HepG2 (cell line): Measurements from ENCODE around the gene RDM1. TPM values are rescaled to one million over a fixed set of nuclear protein-coding genes. Genes with fewer than 3 reads are reported as not detected.

Experiments used
- ATAC-seq: fragments of 200-7000 bp; cut with Tn5 transposase; 3 replicates; pipeline ENCODE4 v1.9.1; 2020; ENCODE audit warnings: mild to moderate bottlenecking, moderate library complexity
- BruUV-seq: library from RNA; stranded (reverse); fragments of 400-500 nt; replicated peaks from 2 replicates; lab custom pipeline; 2021; lab: Mats Ljungman, UMichigan
- CTCF ChIA-PET: fragments of 300-600 bp; formaldehyde crosslinking; extraction: SDS; loops from one replicate; lab custom pipeline; 2021; ENCODE audit warnings: low total read pairs, inconsistent platforms, low intra/inter-chr PET ratio; lab: Yijun Ruan, JAX
- POLR2A ChIA-PET: fragments of 350-600 bp; sonication (Branson Sonifier 250); formaldehyde crosslinking; loops from one replicate; lab custom pipeline; 2020; ENCODE audit warnings: antibody characterized with exemption, inconsistent platforms; lab: Yijun Ruan, JAX
- DNase-seq: peaks from one replicate; pipeline ENCODE4 v3.0.0-alpha.2; 2015; ENCODE audit warnings: low spot score
- FAIRE-seq: peaks from 3 replicates; lab custom pipeline; 2011; peaks lifted over from hg19 to GRCh38; lab: Jason Lieb, UNC
- H2AFZ ChIP-seq: one replicate; pipeline ENCODE4 v1.6.1; 2011; ENCODE audit warnings: low read length, inconsistent platforms
- H3K27ac ChIP-seq: fragments of 300-600 bp; 3 replicates; pipeline ENCODE4 v1.8.0; 2011; ENCODE audit warnings: mixed run types, mild to moderate bottlenecking, mixed read lengths, low read length, inconsistent platforms; ENCODE audit not compliant: insufficient read depth; ENCODE audit errors: extremely low read length
- H3K27me3 ChIP-seq, 2 experiments: fragments of 200-600 bp in 1 of 2; 2 replicates in 1 of 2; 3 replicates in 1 of 2; pipeline versions ENCODE4 v1.6.0 to v1.8.0; 2011; ENCODE audit warnings: low read length in 2 of 2, mild to moderate bottlenecking in 2 of 2, moderate library complexity in 2 of 2, inconsistent platforms in 1 of 2; ENCODE audit not compliant: insufficient read depth in 2 of 2, control insufficient read depth in 1 of 2
- H3K36me3 ChIP-seq, 2 experiments: fragments of 200-600 bp in 1 of 2; replicated peaks in 1 of 2; 2 replicates in 1 of 2; 3 replicates in 1 of 2; pipeline versions ENCODE4 v1.5.1 to v1.8.0; 2011; ENCODE audit warnings: low read length in 2 of 2, inconsistent platforms in 1 of 2; ENCODE audit not compliant: insufficient read depth in 2 of 2, control insufficient read depth in 1 of 2
- H3K4me1 ChIP-seq: 2 replicates; pipeline ENCODE4 v1.5.1; 2012; ENCODE audit warnings: low read length, inconsistent platforms; ENCODE audit not compliant: insufficient read depth
- H3K4me2 ChIP-seq: 2 replicates; pipeline ENCODE4 v1.6.0; 2011; ENCODE audit warnings: low read depth, low read length, inconsistent platforms
- H3K4me3 ChIP-seq, 3 experiments: fragments of 200-600 bp in 1 of 3; sonication (generic), shearing (Covaris generic) in 1 of 3; replicated peaks in 1 of 3; 2 replicates each; pipeline ENCODE4 v1.5.1; 2011 to 2016; ENCODE audit warnings: low read length in 3 of 3, inconsistent platforms in 2 of 3, low read depth in 2 of 3, mild to moderate bottlenecking in 2 of 3, control low read depth in 1 of 3, mixed read lengths in 1 of 3; ENCODE audit not compliant: insufficient read depth in 1 of 3
- H3K79me2 ChIP-seq: one replicate; pipeline ENCODE4 v1.6.1; 2011; ENCODE audit warnings: low read length, inconsistent platforms; ENCODE audit not compliant: insufficient read depth
- H3K9ac ChIP-seq: 2 replicates; pipeline ENCODE4 v1.6.0; 2011; ENCODE audit warnings: mild to moderate bottlenecking, low read depth, low read length, inconsistent platforms; ENCODE audit not compliant: insufficient read depth
- H3K9me3 ChIP-seq: 2 replicates; pipeline ENCODE4 v1.5.1; 2012; ENCODE audit warnings: mild to moderate bottlenecking, low read length
- H4K20me1 ChIP-seq: 2 replicates; pipeline ENCODE4 v1.6.0; 2011; ENCODE audit warnings: inconsistent platforms, mild to moderate bottlenecking, low read length, moderate library complexity; ENCODE audit not compliant: insufficient read depth
- CC2D1A ChIP-seq: sonication (generic); formaldehyde crosslinking; IDR thresholded peaks from 2 replicates; pipeline ENCODE4 v1.8.1; 2023; ENCODE audit warnings: mild to moderate bottlenecking, missing genetic modification reagents
- CENPX ChIP-seq: sonication (generic); formaldehyde crosslinking; IDR thresholded peaks from 2 replicates; pipeline ENCODE4 v1.9.0; 2021; ENCODE audit warnings: mild to moderate bottlenecking, missing genetic modification reagents, moderate library complexity
- CTCF ChIP-seq: sonication (generic); formaldehyde crosslinking; IDR thresholded peaks from 2 replicates; pipeline ENCODE4 v1.5.0; 2020; ENCODE audit warnings: mild to moderate bottlenecking, missing genetic modification reagents, moderate library complexity
- EP300 ChIP-seq, 3 experiments: sonication (generic) in 1 of 3; formaldehyde crosslinking in 1 of 3; IDR thresholded peaks; 2 replicates each; pipeline versions ENCODE4 v1.5.1 to v1.6.1; 2011 to 2020; ENCODE audit warnings: low read depth in 2 of 3, low read length in 2 of 3, borderline replicate concordance in 1 of 3, improper control_type of control experiment in 1 of 3, mild to moderate bottlenecking in 1 of 3, missing genetic modification reagents in 1 of 3, moderate library complexity in 1 of 3
- NFE2L1 ChIP-seq: sonication (generic); formaldehyde crosslinking; IDR thresholded peaks from 2 replicates; pipeline ENCODE4 v1.4.0; 2020; ENCODE audit warnings: missing genetic modification reagents, mild to moderate bottlenecking, borderline replicate concordance
- NFKB2 ChIP-seq: sonication (generic); formaldehyde crosslinking; IDR thresholded peaks from 2 replicates; pipeline ENCODE4 v1.4.0; 2020; ENCODE audit warnings: missing genetic modification reagents, borderline replicate concordance
- PHF5A ChIP-seq: IDR thresholded peaks from one replicate; pipeline ENCODE4 v1.6.1; 2018; ENCODE audit warnings: low read depth, missing genetic modification reagents; ENCODE audit not compliant: unreplicated experiment
- PRMT3 ChIP-seq: sonication (generic); formaldehyde crosslinking; IDR thresholded peaks from 2 replicates; pipeline ENCODE4 v1.8.1; 2022; ENCODE audit warnings: low read depth, mild to moderate bottlenecking, moderate library complexity, missing genetic modification reagents, borderline replicate concordance
- SOX5 ChIP-seq: IDR thresholded peaks from 2 replicates; pipeline ENCODE4 v1.6.1; 2016; ENCODE audit warnings: borderline replicate concordance
- ZHX1 ChIP-seq: sonication (generic); formaldehyde crosslinking; IDR thresholded peaks from 2 replicates; pipeline ENCODE4 v1.8.1; 2022; ENCODE audit warnings: low read depth, mild to moderate bottlenecking, missing genetic modification reagents
- ZNF281 ChIP-seq: sonication (generic); formaldehyde crosslinking; IDR thresholded peaks from 2 replicates; pipeline ENCODE4 v1.4.0; 2020; ENCODE audit warnings: missing genetic modification reagents, borderline replicate concordance
- ZNF468 ChIP-seq: sonication (generic); formaldehyde crosslinking; IDR thresholded peaks from 2 replicates; pipeline ENCODE4 v1.8.0; 2022; ENCODE audit warnings: mild to moderate bottlenecking, moderate library complexity, missing genetic modification reagents
- ZNF770 ChIP-seq: sonication (generic); formaldehyde crosslinking; IDR thresholded peaks from 2 replicates; pipeline ENCODE4 v1.5.0; 2020; ENCODE audit warnings: mild to moderate bottlenecking, missing genetic modification reagents
- ZNF780A ChIP-seq: sonication (generic); formaldehyde crosslinking; IDR thresholded peaks from 2 replicates; pipeline ENCODE4 v1.8.0; 2022; ENCODE audit warnings: mild to moderate bottlenecking, missing genetic modification reagents, moderate library complexity
- WGBS: methylation state at CpG from one replicate; pipeline ENCODE4 v1.1.6; 2017; ENCODE audit warnings: low lambda C conversion rate; 5-methylcytosine and 5-hydroxymethylcytosine counted together
- in situ Hi-C: cut with HindIII; loops from 2 replicates; pipeline ENCODE4 v1.10.0; 2017; ENCODE audit warnings: low pct_unique_long_range_greater_than_20kb; ENCODE audit not compliant: extremely low pct_ligation_motif_present
- intact Hi-C: fragments of 100-400 bp; cut with micrococcal nuclease; formaldehyde crosslinking; loops from one replicate; pipeline ENCODE4 v1.10.0; 2022; ENCODE audit not compliant: unreplicated experiment
- polyA plus RNA-seq, 8 experiments: library from polyadenylated mRNA; depleted of rRNA in 3 of 8; stranded (reverse) in 7 of 8; unstranded in 1 of 8; fragments of >200 nt; fragmentation: Illumina TruSeq in 4 of 8; extraction: Trizol in 4 of 8; gene quantifications; 2 replicates each; pipeline versions ENCODE4 v1.2.1 to v1.2.3, GENCODE V29; 2011 to 2016; ENCODE audit warnings: low read depth in 4 of 8, missing spikeins in 1 of 8, mixed read lengths in 1 of 8; ENCODE audit not compliant: insufficient read depth in 1 of 8
- total RNA-seq, 5 experiments: library from RNA; depleted of rRNA; stranded (reverse); fragments of >200 nt; fragmentation: Illumina TruSeq; extraction: Trizol; gene quantifications; 2 replicates each; pipeline ENCODE4 v1.2.3, GENCODE V29; 2016; ENCODE audit warnings: low read depth in 1 of 5

The RDM1 gene
- total and polyA plus RNA-seq, 2 of the 13 experiments (the other 11 are each of a cell fraction or from before 2014, with no cell fraction given): 0.28 to 0.40 TPM

GRCh38 chr17:35972066-35972465 is 41.5 kb upstream of the RDM1 start:
- Histone ChIP-seq H3K4me3 (no peak overlapping the region), H3K4me1 (peaks cover 92% of the 10 kb centered on the region), H4K20me1 (no peaks in the 10 kb centered on the region), H3K27me3 (no peaks in the 10 kb centered on the region), H3K36me3 (no peaks in the 10 kb centered on the region), H3K27ac (peak overlapping the region; percentile 85), H3K9me3 (no peaks in the 10 kb centered on the region), H3K4me2 (peak overlapping the region; percentile 68), H3K9ac (peak overlapping the region; percentile 48; the same call in 1 of the 2 replicates), H3K79me2 (no peaks in the 10 kb centered on the region), H2AFZ (no peak overlapping the region)
- in situ Hi-C loops (loop anchor here (5.0 to 25.0 kb wide), 4 partner anchors 35 to 515 kb away; partner anchors contain the start of gene ZNHIT3), intact Hi-C loops (no loop called here)
- DNase-seq (peak; percentile 40), FAIRE-seq (no peak), ATAC-seq (no peak)
- POLR2A ChIA-PET: interaction anchor here (1.8 to 5.9 kb wide), 8 partner anchors 10 to 175 kb away, joined by 5 to 197 read pairs (median 24); partner anchors contain the start of genes CCL15 and CCL16
- WGBS: 40% methylated on average over 1 of the region's 1 CpG
- no TSS peak for BruUV-seq
- CTCF ChIA-PET: no interaction called here
- TF ChIP-seq PRMT3 (CRISPR knock-in tag) (no peak), ZHX1 (no peak), ZNF770 (no peak), CENPX (CRISPR knock-in tag) (no peak), ZNF281 (0 out of 2 replicates have a peak, but pooled peaks have one; percentile 14), CC2D1A (no peak), NFE2L1 (no peak), PHF5A (CRISPR knock-in tag) (no peak), SOX5 (CRISPR knock-in tag) (no peak), ZNF468 (CRISPR knock-in tag) (no peak), ZNF780A (CRISPR knock-in tag) (no peak), EP300 (IDR thresholded peaks at IDR 0.05; ENCODE audit: low read depth in 2 of 2, low read length in 2 of 2) (peak in 1 of 2 experiments; percentile 49; a peak in 1 of 4 replicates), EP300 (CRISPR knock-in tag; IDR thresholded peaks at IDR 0.05; ENCODE audit: borderline replicate concordance) (no peak), CTCF (CRISPR knock-in tag) (0 out of 2 replicates have a peak, but pooled peaks have one; percentile 1), NFKB2 (no peak)
